ENCODE data around the gene TPRG1.
A peak's percentile ranks its signal among the peaks of the same experiment; 100 is the strongest.

DNA sequence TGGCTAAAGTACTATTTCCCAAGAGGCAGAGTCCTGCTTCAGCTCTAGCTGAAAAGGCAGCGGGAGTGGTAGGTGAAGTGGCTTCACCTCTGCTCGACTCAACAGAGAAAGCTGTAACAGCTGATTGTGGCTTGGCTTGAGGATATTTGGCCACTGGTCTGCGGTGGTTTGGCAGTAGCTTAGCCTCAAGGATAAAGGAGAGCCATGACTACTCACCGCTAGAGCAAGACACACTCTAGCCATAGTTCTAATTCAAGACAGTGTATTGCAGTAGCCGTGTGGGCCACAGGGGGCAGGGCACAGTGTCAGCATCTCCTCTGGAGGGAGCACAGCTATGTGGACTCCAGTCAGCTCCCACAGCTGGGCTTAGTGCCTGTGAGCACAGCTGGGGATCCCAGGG lies 23.5 kb downstream of the TPRG1 start:
- TF ChIP-seq, protein P1, sequence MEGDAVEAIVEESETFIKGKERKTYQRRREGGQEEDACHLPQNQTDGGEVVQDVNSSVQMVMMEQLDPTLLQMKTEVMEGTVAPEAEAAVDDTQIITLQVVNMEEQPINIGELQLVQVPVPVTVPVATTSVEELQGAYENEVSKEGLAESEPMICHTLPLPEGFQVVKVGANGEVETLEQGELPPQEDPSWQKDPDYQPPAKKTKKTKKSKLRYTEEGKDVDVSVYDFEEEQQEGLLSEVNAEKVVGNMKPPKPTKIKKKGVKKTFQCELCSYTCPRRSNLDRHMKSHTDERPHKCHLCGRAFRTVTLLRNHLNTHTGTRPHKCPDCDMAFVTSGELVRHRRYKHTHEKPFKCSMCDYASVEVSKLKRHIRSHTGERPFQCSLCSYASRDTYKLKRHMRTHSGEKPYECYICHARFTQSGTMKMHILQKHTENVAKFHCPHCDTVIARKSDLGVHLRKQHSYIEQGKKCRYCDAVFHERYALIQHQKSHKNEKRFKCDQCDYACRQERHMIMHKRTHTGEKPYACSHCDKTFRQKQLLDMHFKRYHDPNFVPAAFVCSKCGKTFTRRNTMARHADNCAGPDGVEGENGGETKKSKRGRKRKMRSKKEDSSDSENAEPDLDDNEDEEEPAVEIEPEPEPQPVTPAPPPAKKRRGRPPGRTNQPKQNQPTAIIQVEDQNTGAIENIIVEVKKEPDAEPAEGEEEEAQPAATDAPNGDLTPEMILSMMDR (conservative IDR thresholded peaks at IDR 0.05): peak; percentile 65
- no peak for TF ChIP-seq ZFX (IDR thresholded peaks at IDR 0.05)
